Measurements from ENCODE around the gene OTOG.

DNA sequence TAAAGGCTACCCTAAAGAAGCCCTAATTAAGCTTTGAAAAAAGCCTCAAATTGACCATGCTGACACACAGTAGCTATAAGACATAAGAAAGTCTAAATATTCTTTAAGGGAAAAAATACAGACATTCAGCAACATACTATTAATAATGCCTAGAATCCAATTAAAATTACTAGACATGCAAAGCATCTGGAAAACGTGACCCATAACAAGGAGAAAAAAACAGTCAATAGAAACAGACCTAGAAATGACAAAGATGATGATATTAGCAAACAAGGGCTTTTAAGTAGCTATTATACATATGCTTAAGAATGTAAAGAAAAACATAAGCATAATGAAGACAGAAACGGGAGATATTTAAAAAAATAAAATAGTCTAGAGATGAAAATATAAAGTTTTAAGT, 108.6 kb downstream of the OTOG start:
- TF ChIP-seq, protein P1, sequence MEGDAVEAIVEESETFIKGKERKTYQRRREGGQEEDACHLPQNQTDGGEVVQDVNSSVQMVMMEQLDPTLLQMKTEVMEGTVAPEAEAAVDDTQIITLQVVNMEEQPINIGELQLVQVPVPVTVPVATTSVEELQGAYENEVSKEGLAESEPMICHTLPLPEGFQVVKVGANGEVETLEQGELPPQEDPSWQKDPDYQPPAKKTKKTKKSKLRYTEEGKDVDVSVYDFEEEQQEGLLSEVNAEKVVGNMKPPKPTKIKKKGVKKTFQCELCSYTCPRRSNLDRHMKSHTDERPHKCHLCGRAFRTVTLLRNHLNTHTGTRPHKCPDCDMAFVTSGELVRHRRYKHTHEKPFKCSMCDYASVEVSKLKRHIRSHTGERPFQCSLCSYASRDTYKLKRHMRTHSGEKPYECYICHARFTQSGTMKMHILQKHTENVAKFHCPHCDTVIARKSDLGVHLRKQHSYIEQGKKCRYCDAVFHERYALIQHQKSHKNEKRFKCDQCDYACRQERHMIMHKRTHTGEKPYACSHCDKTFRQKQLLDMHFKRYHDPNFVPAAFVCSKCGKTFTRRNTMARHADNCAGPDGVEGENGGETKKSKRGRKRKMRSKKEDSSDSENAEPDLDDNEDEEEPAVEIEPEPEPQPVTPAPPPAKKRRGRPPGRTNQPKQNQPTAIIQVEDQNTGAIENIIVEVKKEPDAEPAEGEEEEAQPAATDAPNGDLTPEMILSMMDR (IDR thresholded peaks at IDR 0.05): no peak
- no peak for TF ChIP-seq ZFX (IDR thresholded peaks at IDR 0.05; ENCODE audit: borderline replicate concordance)

Data from 22Rv1 (cell line).